DMS114 treated with DMSO at 0.1 percent for 48 hours (cell line): Measurements from ENCODE around the gene BHLHE40.
A peak's percentile ranks its signal among the peaks of the same experiment; 100 is the strongest.
"Not testable (repeated sequence)": the region's sequence is repeated elsewhere in the genome, so short reads cannot be mapped to it uniquely, and the experiment has no call there.

Experiments
- DNase-seq: peaks from one replicate; lab custom pipeline; 2025; ENCODE audit not compliant: unreplicated experiment; lab: John Stamatoyannopoulos, UW

BHLHE40 gene

GRCh38 chr3:4959180-4959579, 20.1 kb upstream of the BHLHE40 start:
- DNase-seq = no peak

- not testable (repeated sequence) for DNase-seq
Measured at GRCh38 chr3:4961865-4962264, 17.4 kb upstream of the BHLHE40 start.

- no peak for DNase-seq
Measured at GRCh38 chr3:4963669-4964570, 15.3 kb upstream of the BHLHE40 start.

- DNase-seq = not testable (repeated sequence)
Measured at GRCh38 chr3:4966006-4966405, 13.2 kb upstream of the BHLHE40 start.

- DNase-seq = not testable (repeated sequence)
Measured at GRCh38 chr3:4967683-4968082, 11.6 kb upstream of the BHLHE40 start.

- not testable (repeated sequence) for DNase-seq
Measured at GRCh38 chr3:4971437-4971836, 7.8 kb upstream of the BHLHE40 start.

- no peak for DNase-seq
Measured at GRCh38 chr3:4971838-4972237, 7.4 kb upstream of the BHLHE40 start.

GRCh38 chr3:4972652-4973643, 6.3 kb upstream of the BHLHE40 start:
- DNase-seq = no peak

GRCh38 chr3:4974154-4974553, 5.1 kb upstream of the BHLHE40 start:
- no peak for DNase-seq

- peak; percentile 35 for DNase-seq
Measured at GRCh38 chr3:4976109-4976508, 3.1 kb upstream of the BHLHE40 start.

- DNase-seq = no peak
Measured at GRCh38 chr3:4977001-4977852, 2.0 kb upstream of the BHLHE40 start.

- no peak for DNase-seq
Measured at GRCh38 chr3:4977853-4978203, 1.4 kb upstream of the BHLHE40 start.

- peak; percentile 52 for DNase-seq
Measured at GRCh38 chr3:4978204-4978965, 852 bp upstream of the BHLHE40 start.

GRCh38 chr3:4978966-4979427, 240 bp upstream of the BHLHE40 start:
- peak; percentile 52 for DNase-seq

- peak; percentile 64 for DNase-seq
Measured at GRCh38 chr3:4980229-4981203, 1.3 kb downstream of the BHLHE40 start.

GRCh38 chr3:4981294-4981664, 2.0 kb downstream of the BHLHE40 start:
- no peak for DNase-seq

GRCh38 chr3:4981665-4982494, 2.6 kb downstream of the BHLHE40 start:
- DNase-seq = peak; percentile 21
